Endothelial cell (in vitro differentiated cells): Measurements from ENCODE around the gene DENND1B. TPM values are rescaled to one million over a fixed set of nuclear protein-coding genes. Genes with fewer than 3 reads are reported as not detected.

ENCODE experiments used
- DNase-seq: peaks from one replicate; pipeline ENCODE4 v3.0.0; 2021; ENCODE audit warnings: low spot score
- H3K27ac Mint-ChIP-seq: one replicate; pipeline ENCODE4 v1.8.0; 2021; ENCODE audit warnings: mixed read lengths, inconsistent platforms; ENCODE audit not compliant: unreplicated experiment
- H3K27me3 Mint-ChIP-seq: one replicate; pipeline ENCODE4 v1.8.0; 2021; ENCODE audit warnings: mild to moderate bottlenecking, moderate library complexity, mixed read lengths, inconsistent platforms; ENCODE audit not compliant: unreplicated experiment
- H3K36me3 Mint-ChIP-seq: one replicate; pipeline ENCODE4 v1.8.0; 2021; ENCODE audit warnings: mild to moderate bottlenecking, low read depth, mixed read lengths, inconsistent platforms; ENCODE audit not compliant: unreplicated experiment
- H3K4me1 Mint-ChIP-seq: one replicate; pipeline ENCODE4 v1.8.0; 2021; ENCODE audit warnings: mild to moderate bottlenecking, mixed read lengths, inconsistent platforms; ENCODE audit not compliant: unreplicated experiment
- H3K4me3 Mint-ChIP-seq: one replicate; pipeline ENCODE4 v1.8.0; 2021; ENCODE audit warnings: mild to moderate bottlenecking, mixed read lengths, inconsistent platforms; ENCODE audit not compliant: unreplicated experiment
- H3K9me3 Mint-ChIP-seq: one replicate; pipeline ENCODE4 v1.8.0; 2021; ENCODE audit warnings: mixed read lengths, inconsistent platforms; ENCODE audit not compliant: unreplicated experiment
- total RNA-seq: library from RNA; stranded (reverse); fragmentation: NEBNext Ultra II Directional; extraction: Animal tissue kit (Norgen Biotek cat#: 25700); gene quantifications from one replicate; pipeline ENCODE4 v1.2.1, GENCODE V29; 2021; ENCODE audit not compliant: unreplicated experiment
- TF ChIP-seq, protein P1 (sequence below): fragments of 200-600 bp; sonication (generic); IDR thresholded peaks from one replicate; pipeline ENCODE4 v1.5.0; 2021; ENCODE audit warnings: antibody characterized with exemption; ENCODE audit not compliant: unreplicated experiment

DENND1B gene
- total RNA-seq, 1 donor from 2014 or later = 7.5 TPM

DNA sequence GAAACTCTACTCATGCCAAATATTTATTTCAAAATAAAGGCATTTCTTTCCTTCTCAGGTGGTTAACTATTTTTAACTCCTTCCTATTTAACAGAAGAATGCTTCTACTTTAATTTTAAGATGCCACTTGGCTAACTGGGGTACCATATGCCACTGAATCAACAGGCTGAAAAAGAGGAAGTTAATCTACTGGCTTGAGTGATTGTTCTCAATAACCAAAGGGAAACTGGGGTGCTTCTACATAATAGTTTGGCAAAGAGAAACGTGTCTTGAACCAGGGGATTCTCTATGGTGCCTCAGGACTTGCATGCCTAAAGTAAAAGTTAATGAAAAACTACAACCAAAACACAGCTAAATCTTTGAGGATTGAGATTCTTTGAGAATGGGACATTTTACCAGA, 142.6 kb downstream of the DENND1B start:
- no peaks in the 10 kb centered on the region for H3K36me3 Mint-ChIP-seq
- TF ChIP-seq, protein P1, sequence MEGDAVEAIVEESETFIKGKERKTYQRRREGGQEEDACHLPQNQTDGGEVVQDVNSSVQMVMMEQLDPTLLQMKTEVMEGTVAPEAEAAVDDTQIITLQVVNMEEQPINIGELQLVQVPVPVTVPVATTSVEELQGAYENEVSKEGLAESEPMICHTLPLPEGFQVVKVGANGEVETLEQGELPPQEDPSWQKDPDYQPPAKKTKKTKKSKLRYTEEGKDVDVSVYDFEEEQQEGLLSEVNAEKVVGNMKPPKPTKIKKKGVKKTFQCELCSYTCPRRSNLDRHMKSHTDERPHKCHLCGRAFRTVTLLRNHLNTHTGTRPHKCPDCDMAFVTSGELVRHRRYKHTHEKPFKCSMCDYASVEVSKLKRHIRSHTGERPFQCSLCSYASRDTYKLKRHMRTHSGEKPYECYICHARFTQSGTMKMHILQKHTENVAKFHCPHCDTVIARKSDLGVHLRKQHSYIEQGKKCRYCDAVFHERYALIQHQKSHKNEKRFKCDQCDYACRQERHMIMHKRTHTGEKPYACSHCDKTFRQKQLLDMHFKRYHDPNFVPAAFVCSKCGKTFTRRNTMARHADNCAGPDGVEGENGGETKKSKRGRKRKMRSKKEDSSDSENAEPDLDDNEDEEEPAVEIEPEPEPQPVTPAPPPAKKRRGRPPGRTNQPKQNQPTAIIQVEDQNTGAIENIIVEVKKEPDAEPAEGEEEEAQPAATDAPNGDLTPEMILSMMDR = no peak
- no peaks in the 10 kb centered on the region for H3K9me3 Mint-ChIP-seq
- H3K27ac Mint-ChIP-seq = no peak overlapping the region
- H3K27me3 Mint-ChIP-seq = no peaks in the 10 kb centered on the region
- peaks cover 3% of the 10 kb centered on the region for H3K4me1 Mint-ChIP-seq
- H3K4me3 Mint-ChIP-seq = no peak overlapping the region
- no peak for DNase-seq

DNA sequence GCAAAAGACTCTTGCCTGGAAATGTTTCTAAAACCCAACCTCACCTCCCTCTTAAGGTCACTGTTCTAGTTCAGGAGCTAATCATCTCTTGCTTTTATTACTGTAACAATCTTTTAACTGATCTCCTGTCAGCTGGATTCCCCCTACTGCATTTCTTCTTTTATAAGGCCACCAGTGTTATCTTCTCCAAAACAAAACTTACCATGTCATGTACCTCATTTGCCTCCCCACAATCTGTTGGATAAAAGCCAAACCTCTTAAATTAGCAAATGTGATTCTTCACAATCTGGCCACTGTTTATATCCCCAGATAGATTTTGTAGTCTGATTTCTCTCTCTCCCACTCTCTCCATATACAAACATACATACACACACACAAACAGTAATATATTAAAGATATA, 143.3 kb downstream of the DENND1B start:
- Mint-ChIP-seq H3K4me3 (no peak overlapping the region), H3K36me3 (no peaks in the 10 kb centered on the region), H3K4me1 (peaks cover 3% of the 10 kb centered on the region), H3K27me3 (no peaks in the 10 kb centered on the region), H3K27ac (no peak overlapping the region), H3K9me3 (no peaks in the 10 kb centered on the region)
- TF ChIP-seq, protein P1 = no peak
- no peak for DNase-seq

DNA sequence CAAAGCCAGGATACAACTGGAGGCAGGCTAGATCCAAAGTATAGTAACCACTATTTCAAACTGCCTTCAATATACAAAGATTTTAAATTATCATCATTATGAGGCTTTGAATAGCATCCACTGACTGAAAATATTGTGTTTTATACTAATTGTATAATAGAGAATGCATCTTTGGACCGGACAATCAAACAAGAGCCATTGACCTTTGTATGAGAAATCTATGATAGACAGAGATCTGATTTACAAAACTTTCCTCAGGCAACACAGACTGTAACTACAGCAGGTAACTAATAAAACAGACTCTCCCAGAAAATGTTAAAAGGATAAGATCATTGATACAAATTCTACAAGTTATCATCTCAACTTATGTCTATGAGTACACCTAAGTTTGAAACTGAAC, 152.9 kb downstream of the DENND1B start:
- Mint-ChIP-seq H3K9me3 (no peaks in the 10 kb centered on the region), H3K4me1 (no peaks in the 10 kb centered on the region), H3K4me3 (no peak overlapping the region), H3K27me3 (peaks cover 2% of the 10 kb centered on the region), H3K36me3 (no peaks in the 10 kb centered on the region), H3K27ac (no peak overlapping the region)
- TF ChIP-seq, protein P1 = no peak
- DNase-seq = no peak

DNA sequence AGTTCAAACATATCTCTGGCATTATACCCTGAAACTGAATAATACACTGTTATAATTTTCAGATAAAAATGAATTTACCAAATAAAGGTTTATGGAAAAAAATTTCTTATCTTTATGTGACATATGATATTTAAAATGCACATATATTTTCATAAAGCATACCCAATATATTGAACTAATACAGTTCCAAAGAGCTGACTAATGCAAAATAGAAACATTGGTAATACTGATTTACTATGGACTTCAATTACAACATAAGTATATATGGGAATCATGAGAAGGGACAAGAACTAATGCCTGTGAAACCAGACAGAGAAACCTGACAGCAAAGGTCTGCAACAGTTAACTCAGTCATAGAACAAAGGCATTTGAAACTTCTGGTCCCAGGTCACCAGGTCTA, 153.5 kb downstream of the DENND1B start:
- H3K27me3 Mint-ChIP-seq = peaks cover 2% of the 10 kb centered on the region
- no peaks in the 10 kb centered on the region for H3K4me1 Mint-ChIP-seq
- no peak overlapping the region for H3K27ac Mint-ChIP-seq
- H3K4me3 Mint-ChIP-seq = no peak overlapping the region
- no peaks in the 10 kb centered on the region for H3K9me3 Mint-ChIP-seq
- no peak for DNase-seq
- TF ChIP-seq, protein P1 = no peak
- no peaks in the 10 kb centered on the region for H3K36me3 Mint-ChIP-seq

DNA sequence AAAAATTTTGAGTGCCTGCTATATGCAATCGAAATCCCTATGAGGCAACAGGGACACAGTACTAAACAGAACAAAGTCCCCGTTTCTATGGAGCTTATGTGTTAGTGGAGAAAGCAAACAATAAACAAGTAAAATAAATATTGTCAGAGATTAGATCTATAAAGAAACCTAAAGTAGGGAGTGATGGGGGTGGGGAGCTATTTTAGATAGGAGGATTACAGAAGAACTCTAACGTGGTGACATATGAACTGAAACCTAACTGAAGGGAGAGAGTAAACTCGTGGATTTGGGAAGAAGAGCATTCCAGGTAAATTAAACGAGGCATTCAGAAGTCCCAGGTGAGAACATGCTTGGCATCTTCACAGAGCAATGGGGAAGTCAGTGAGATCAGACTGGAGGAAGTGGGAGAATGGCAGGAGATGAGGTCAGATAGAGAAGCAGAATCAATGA, 154.5 kb downstream of the DENND1B start:
- Mint-ChIP-seq H3K4me1 (no peaks in the 10 kb centered on the region), H3K9me3 (no peaks in the 10 kb centered on the region), H3K27me3 (no peaks in the 10 kb centered on the region), H3K4me3 (no peak overlapping the region), H3K36me3 (no peaks in the 10 kb centered on the region), H3K27ac (no peak overlapping the region)
- DNase-seq = no peak
- TF ChIP-seq, protein P1 = no peak
